Lung microvascular endothelial cell (primary cell): ENCODE measurements around the gene PIAS4. TPM values are rescaled to one million over a fixed set of nuclear protein-coding genes. Genes with fewer than 3 reads are reported as not detected.

Source experiments
- DNase-seq, 2 donors: peaks; one replicate each; pipeline versions ENCODE4 v3.0.0 to v3.0.0-alpha.2; 2010; ENCODE audit warnings: low read depth in 2 of 2
- total RNA-seq: library from RNA; depleted of rRNA; stranded (reverse); fragments of >200 nt; gene quantifications from 2 replicates; pipeline ENCODE4 v1.2.1, GENCODE V29; 2014

Gene PIAS4
- 19.6 and 21.6 TPM in 2 replicates for total RNA-seq

GRCh38 chr19:4007021-4007835 lies at the start of gene PIAS4:
PIAS4 (plus strand) TSS chr19:4007736; CDS start chr19:4007761, 25 bp downstream.
- DNase-seq, result peak; percentile 96

- DNase-seq, result no peak
Measured at GRCh38 chr19:3958836-3959765, 48.4 kb upstream of the PIAS4 start.

GRCh38 chr19:3959766-3960131 lies 47.8 kb upstream of the PIAS4 start:
- no peak for DNase-seq

GRCh38 chr19:3961007-3961406 lies 46.5 kb upstream of the PIAS4 start:
- DNase-seq, result no peak

GRCh38 chr19:3963458-3964255 lies 43.9 kb upstream of the PIAS4 start:
- DNase-seq, result no peak

- no peak for DNase-seq
Measured at GRCh38 chr19:3964256-3965194, 43.0 kb upstream of the PIAS4 start.

- no peak for DNase-seq
Measured at GRCh38 chr19:3966051-3967017, 41.2 kb upstream of the PIAS4 start.

- DNase-seq, result peak in 1 of 2 donors; percentile 1
Measured at GRCh38 chr19:3967983-3968382, 39.6 kb upstream of the PIAS4 start.

GRCh38 chr19:3968556-3969434 lies 38.7 kb upstream of the PIAS4 start:
- peak; percentile 99 to 100 for DNase-seq

- peak; percentile 81 to 87 for DNase-seq
Measured at GRCh38 chr19:3969435-3970312, 37.9 kb upstream of the PIAS4 start.

- DNase-seq, result peak in 1 of 2 donors; percentile 18
Measured at GRCh38 chr19:3970313-3970807, 37.2 kb upstream of the PIAS4 start.

GRCh38 chr19:3970808-3971598 lies 36.5 kb upstream of the PIAS4 start, which contains the start of gene DAPK3:
DAPK3 (minus strand) TSS chr19:3971099; CDS start chr19:3969735, 1,364 bp downstream.
- DNase-seq, result peak; percentile 98 to 99

- peak in 1 of 2 donors; percentile 1 for DNase-seq
Measured at GRCh38 chr19:3975144-3975543, 32.4 kb upstream of the PIAS4 start.

- peak; percentile 0 to 13 for DNase-seq
Measured at GRCh38 chr19:3975637-3976087, 31.9 kb upstream of the PIAS4 start.

GRCh38 chr19:3976495-3977241 lies 30.9 kb upstream of the PIAS4 start:
- DNase-seq, result peak; percentile 1 to 4
